GM20431 (cell line): Measurements from ENCODE around the gene MARCHF3.
"Not testable (repeated sequence)": the region's sequence is repeated elsewhere in the genome, so short reads cannot be mapped to it uniquely, and the experiment has no call there.

Experiments used
- in situ Hi-C: fragments of 300-500 bp; cut with MseI, MboI; formaldehyde crosslinking; loops from one replicate; pipeline ENCODE4 v1.15.0; 2020; ENCODE audit warnings: low sequenced_read_pairs; ENCODE audit not compliant: unreplicated experiment

The MARCHF3 gene

DNA sequence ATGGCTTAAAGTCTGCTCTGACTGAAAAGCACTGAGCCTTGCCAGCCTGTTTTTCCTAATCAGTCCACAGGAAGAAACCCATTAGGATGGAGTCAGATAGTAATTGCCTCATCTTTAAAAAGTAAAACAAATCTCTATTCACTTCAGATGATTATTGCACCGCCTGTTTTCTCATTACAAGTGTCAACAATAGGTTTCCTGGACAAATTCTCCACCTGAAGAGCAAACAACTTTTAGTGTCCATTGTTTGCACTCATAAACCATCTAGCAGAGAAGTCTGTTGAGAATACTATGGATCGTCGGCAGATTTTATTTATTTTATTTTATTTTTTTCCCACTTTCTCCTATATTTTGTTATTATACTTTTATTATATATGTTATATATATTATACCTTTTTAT lies 22.7 kb upstream of the MARCHF3 start:
- in situ Hi-C loops: no loop called here

DNA sequence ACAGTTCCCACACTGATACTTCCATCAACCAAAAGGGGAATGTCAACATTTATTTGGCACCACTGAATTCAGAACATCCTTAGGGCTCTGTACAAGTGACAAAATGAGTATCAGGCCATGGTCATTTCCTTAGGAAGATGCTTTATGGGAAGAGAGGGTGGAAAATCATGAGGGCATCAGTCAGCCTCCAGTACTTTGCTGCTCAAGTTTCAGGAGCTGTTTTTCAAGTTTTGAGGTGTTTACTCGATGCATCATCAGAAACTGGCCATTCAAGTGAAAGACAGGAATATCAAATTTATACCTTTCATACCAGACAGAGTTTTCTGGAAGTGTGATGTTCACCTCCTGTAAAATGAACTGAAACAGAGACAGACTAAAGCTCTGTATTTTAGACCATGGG lies 21.2 kb upstream of the MARCHF3 start:
- in situ Hi-C loops: no loop called here

GRCh38 chr5:127046343-127047072 lies 16.1 kb upstream of the MARCHF3 start:
- in situ Hi-C loops: no loop called here

DNA sequence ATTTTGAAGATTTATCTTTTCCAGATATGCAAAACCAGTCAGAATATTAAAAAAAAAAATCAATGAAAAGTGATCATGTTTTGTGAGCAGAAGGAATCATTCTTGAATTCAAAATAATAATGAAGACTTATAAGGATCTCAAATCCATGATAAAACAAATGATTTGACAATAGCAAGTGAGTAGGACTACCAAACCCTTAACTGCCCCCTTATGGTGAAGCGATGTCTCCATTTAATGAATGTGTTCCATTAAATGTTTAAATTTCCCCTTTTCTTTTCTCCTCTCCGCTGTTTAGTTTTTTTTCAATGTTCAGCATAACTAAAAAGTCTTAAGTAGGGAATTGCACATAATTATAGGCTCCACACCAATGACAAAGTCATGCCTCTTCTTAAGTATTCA lies 12.2 kb upstream of the MARCHF3 start:
- in situ Hi-C loops: no loop called here

- in situ Hi-C loops: no loop called here
Observed at GRCh38 chr5:127041571-127041970, 11.2 kb upstream of the MARCHF3 start.

- in situ Hi-C loops: no loop called here
Observed at GRCh38 chr5:127040796-127041520, 10.6 kb upstream of the MARCHF3 start.

- in situ Hi-C loops: no loop called here
Observed at GRCh38 chr5:127038550-127038949, 8.2 kb upstream of the MARCHF3 start.

DNA sequence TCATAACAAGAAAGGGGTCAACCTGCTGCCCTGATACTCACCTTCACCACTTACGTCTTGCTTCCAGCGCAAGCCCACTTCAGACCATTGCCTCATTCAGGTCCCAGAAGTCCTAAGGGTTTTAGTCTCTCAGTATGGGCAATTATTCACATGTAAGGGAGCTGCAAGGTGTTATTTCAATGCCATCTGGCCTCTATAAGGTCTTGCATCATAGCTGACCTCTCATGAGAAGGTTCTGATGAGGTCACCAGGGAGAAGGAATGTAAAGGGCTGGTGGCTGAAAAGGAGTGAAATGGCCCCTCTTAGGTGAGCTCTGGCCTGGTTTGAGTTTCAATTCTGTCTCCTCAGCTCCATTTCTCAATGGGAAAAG lies 1.5 kb upstream of the MARCHF3 start:
- in situ Hi-C loops: no loop called here

DNA sequence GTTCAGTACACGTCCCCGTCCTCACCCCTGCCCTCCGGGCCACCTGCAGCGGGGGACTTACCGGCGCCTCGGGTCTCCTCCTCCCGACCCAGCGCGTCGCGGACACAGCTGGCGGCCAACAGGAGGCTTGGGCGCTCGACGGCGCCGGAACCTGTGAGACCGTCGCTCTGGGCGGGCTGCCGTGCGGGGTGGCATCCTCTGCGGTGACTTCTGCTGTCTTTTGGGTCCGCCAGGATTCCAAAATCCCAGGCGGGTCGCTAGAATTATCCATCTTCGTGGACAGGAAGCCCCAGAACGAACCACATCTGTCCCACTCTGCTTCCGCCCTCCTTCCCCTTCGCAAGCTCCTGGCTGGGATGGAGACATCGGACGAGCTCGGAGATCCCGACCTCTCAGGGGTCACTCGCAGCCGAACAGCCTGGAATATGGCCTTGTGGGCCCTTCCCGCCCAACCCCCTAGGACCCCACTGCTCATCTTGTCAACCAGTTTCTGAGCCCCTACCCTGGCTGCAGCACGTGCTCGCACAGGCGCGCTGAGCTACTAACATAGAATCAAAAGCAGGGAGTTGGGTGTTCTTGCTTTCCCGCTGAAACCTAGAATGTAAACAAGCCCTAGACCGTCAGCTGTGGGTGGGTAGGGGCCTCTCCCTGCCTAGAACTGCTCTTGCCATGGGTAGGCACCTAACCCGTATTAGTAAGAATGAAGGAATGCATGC lies 947 bp upstream of the MARCHF3 start:
- in situ Hi-C loops: no loop called here

DNA sequence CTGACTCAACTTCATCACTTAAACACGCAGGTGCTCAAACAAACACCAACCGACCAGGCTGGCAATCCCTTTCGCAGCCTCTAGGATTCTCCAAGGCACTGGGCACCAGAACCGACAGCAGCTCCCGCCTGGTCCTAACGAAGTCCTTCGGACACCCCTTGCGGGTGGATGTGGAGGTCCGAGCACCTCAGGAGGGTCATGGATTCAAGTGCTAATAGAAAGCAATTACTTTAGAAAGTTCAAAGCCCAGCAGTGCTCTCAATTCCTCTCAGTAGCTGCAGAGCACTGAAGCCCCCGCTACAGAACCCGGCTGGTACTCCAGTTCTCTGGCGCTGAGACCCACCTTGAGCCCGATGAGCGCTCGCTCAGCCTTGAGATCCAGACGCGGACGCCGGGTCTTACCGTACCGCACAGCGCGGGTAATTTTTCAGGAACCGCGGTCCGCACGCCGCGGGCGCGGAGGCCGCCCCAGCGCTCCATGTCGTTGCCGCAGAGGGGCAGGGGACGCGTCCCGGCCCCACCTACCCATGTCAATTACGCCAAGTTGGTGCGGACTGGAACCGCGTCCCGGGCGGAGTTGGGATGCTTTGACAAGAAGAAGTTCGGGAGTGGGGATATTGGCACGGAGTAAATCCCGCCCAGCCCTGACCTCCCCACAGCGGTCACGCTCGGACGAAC lies 638 bp downstream of the MARCHF3 start:
- in situ Hi-C loops: no loop called here

GRCh38 chr5:127028822-127029457 lies 1.4 kb downstream of the MARCHF3 start:
- in situ Hi-C loops: no loop called here

GRCh38 chr5:127027539-127027938 lies 2.8 kb downstream of the MARCHF3 start:
- in situ Hi-C loops: no loop called here

DNA sequence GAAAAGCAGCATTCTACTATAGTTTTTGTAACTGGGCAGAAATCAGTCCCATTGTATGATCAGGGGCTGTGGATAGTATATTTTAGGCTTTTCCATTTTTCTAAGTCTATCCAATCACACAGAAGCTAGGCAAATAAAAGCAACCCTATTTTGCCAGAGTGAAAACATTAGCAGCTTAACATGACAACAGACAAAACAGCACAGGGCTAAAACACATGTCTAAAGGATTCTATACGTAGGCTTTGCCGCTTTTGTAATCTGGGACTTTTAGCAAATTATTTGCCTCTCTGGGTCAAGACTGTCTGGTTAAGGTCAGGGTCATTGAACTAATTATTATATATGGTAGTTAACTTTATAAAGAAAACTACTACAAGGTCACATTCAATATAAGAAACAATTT lies 4.2 kb downstream of the MARCHF3 start:
- in situ Hi-C loops: no loop called here

DNA sequence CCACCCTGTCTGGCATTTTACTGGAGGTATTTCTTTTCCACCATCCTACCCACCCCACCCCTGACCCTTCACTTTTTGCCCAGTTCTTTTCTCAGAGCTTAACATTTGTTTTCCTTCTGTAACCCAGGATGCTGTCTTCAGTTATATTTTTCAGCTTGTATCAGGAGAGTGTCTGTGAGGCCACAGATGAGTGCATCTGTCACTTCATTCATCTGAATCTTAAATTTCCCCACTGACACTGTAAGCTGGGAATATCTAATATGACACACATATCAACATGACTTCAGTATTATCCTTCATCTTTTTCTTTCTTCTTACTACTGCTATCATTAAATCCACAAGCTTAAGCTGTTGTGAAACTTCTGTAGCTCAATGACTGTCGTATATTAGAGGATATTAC lies 4.9 kb downstream of the MARCHF3 start:
- in situ Hi-C loops: no loop called here

DNA sequence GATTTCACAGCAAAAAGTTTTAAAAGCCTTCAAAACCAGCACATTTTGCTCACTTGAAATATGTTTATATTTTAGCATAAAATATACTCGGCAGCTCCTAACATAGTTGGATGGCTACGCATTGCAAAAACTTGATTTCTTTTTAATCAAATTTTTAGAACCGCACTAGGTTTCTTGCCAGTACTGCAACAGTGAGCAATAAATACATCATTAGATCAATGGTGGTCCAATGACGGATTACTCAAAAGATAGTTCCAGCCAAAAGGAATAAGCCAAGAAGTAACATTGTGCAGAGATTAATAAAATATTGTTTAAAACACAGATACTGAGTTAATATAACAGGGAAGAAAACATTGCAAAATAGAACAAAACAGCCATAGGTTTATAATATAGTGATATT lies 5.5 kb downstream of the MARCHF3 start:
- in situ Hi-C loops: no loop called here

DNA sequence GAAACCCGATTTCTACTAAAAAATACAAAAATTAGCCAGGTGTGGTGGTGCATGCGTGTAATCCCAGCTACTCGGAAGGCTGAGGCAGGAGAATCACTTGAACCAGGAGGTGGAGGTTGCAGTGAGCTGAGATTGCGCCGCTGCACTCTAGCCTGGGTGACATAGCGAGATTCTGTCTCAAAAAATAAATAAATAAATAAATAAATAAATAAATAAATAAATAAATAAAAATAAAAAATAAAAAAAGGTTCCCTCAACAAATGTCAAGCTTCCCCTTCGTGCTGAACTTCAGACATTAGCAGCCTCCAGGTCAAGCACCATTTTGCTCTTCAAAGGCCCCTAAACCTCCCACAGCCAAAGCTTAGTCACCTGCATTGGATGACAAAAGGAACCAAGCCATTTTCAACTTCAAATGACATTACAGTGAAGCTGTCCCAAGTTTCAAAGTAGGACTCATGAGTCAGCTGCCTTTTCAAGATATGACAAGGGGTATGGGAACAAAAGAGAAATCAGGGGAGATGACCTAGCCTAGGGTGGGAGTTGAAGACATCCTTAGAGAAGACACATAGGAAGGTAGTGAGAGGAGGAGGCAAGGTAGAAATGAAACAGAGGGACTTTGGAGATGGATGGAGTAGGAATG lies 6.7 kb downstream of the MARCHF3 start:
- in situ Hi-C loops: not testable (repeated sequence)

GRCh38 chr5:127022846-127023245 lies 7.5 kb downstream of the MARCHF3 start:
- in situ Hi-C loops: no loop called here

DNA sequence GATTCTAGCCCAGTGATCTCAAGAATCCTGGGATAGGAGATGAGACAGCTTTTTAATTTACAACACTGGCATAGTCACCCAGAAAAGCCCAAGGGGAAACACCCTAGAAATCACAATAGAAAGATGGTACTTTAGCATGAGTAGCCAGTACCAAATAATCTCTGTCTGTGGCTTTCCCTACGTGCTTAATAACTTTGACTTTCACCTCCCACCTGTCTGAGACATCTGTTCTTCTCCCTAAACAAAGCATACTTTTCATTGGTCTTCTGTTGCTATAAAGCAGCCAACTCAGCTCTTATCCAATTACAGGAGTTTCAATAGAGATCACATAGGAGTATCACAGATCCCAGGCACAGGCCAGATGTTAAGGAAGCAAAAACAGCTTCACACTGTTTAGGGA lies 10.4 kb downstream of the MARCHF3 start:
- in situ Hi-C loops: no loop called here

GRCh38 chr5:127016722-127017121 lies 13.6 kb downstream of the MARCHF3 start:
- in situ Hi-C loops: not testable (repeated sequence)

DNA sequence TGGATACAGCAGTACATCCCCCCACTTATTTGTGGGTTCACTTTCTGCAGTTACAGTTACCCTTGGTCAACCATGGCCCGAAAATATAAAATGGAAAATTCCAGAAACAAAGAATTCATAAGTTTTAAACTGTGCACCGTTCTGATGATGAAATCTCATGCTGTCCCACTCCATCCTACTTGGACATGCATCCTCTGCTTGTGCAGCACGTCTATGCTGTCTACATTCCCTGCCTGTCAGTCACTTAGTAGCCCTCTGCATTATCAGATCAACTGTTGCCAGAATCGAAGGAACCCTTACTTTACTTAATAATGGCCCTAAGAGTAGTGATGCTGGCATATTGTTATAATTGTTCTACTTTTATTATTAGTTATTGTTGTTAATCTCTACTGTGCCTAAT lies 14.6 kb downstream of the MARCHF3 start:
- in situ Hi-C loops: no loop called here
